Fibroblast of peridontal ligament (primary cell): ENCODE data around the gene BIVM.

Experiments used
- DNase-seq: peaks from one replicate; pipeline ENCODE4 v3.0.0-alpha.2; 2010; ENCODE audit errors: extremely low read depth

BIVM gene

GRCh38 chr13:102879793-102880499 lies 81.0 kb downstream of the BIVM start:
- no peak for DNase-seq

GRCh38 chr13:102881819-102882686 lies 83.1 kb downstream of the BIVM start:
- DNase-seq = no peak
